Measurements from ENCODE around the gene LRRC8A. TPM values are rescaled to one million over a fixed set of nuclear protein-coding genes. Genes with fewer than 3 reads are reported as not detected.
"Not testable (repeated sequence)": the region's sequence is repeated elsewhere in the genome, so short reads cannot be mapped to it uniquely, and the experiment has no call there.

The LRRC8A gene
- total RNA-seq, 1 donor from 2014 or later = 28.4 TPM

DNA sequence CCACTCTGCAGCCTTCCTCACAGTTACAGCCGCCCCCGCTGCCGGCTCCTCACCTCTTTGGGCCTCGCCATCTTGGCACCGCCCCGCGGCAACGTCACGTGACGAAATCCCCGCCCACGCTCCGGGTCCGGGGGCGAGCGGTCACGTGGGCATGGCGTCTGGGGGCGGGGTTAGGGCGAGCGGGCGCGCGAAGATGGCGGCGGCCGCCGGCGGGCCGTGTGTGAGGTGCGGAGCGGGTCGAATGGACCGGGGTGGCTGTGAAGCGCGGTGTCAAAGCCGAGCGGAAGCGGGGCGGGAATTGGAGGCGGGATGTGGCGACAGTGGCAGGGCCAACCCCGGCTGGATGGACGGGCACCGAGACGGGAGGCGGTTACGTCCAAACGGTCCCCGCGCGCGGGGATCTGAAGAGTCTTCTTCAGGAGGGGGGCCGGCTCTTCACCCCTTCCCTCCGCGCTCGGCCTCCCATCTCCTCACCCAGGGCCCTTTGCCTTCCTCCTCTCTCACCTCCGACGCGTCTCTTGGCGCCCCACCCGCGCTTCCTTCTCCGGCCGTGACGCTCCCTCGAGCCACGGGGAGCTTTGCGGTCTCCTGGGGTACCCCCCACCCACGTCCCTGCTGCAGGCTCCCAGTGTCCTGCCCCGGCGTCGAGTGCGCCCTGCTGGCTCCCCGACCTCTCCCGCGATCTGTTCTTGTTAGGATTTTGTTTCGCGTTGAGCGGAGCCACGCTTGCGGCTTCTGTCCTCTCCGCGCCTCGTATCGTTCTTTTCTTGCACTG, 65.8 kb downstream of the LRRC8A start, which contains the start of the genes DOLK and NUP188:
Gene DOLK, minus strand, starts transcription at position 77 of the 775 bp plus-strand sequence. CDS start 300 bp downstream, outside the sequence.
Gene NUP188, plus strand, starts transcription at position 173 of the 775 bp plus-strand sequence. Its CDS starts 21 bp downstream, at position 194.
- peak within 1 kb of the TSS; percentile 92 for H3K4me3 Mint-ChIP-seq
- H3K27me3 Mint-ChIP-seq = no peaks in the 10 kb centered on the region
- H3K36me3 Mint-ChIP-seq (ENCODE audit: low read depth) = peaks cover 38% of the 10 kb centered on the region
- peak within 1 kb of the TSS; percentile 99 for H3K27ac Mint-ChIP-seq
- H3K9me3 Mint-ChIP-seq = no peaks in the 10 kb centered on the region
- intact Hi-C loops (cut with micrococcal nuclease) = loop anchor here (1.0 to 5.0 kb wide), 4 partner anchors 66 to 395 kb away; partner anchors contain the start of genes KYAT1, SET, SH3GLB2 and SPTAN1
- peak; percentile 100 for DNase-seq
- peaks cover 33% of the 10 kb centered on the region for H3K4me1 Mint-ChIP-seq

DNA sequence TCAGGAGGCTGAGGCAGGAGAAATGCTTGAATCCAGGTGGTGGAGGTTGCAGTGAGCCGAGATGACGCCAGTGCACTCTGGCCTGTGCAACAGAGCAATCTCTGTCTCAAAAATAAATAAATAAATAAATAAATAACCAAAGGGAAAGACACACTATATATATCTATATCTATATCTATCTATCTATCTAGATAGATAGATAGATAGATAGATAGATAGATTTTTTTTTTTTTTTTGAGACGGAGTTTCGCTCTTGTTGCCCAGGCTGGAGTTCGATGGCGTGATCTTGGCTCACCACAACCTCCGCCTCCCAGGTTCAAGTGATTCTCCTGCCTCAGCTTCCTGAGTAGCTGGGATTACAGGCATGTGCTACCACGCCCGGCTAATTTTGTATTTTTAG, 79.5 kb downstream of the LRRC8A start:
- H3K4me1 Mint-ChIP-seq; H3K27me3 Mint-ChIP-seq; H3K27ac Mint-ChIP-seq; H3K4me3 Mint-ChIP-seq; intact Hi-C loops (cut with micrococcal nuclease); DNase-seq; H3K9me3 Mint-ChIP-seq: not testable (repeated sequence)
- peaks cover 52% of the 10 kb centered on the region for H3K36me3 Mint-ChIP-seq (ENCODE audit: low read depth)

Other genes starting within 250 kb of the LRRC8A start
- gene DYNC2I2, start 225.3 kb upstream of the LRRC8A start, total RNA-seq = 47.4 and 47.7 TPM in 2 replicates
- gene SET, start 192.9 kb upstream of the LRRC8A start, total RNA-seq = 831 and 846 TPM in 2 replicates
- gene PKN3, start 179.6 kb upstream of the LRRC8A start, total RNA-seq = 22.9 and 24.3 TPM in 2 replicates
- 46.9 and 48.4 TPM in 2 replicates for gene ZDHHC12, start 158.0 kb upstream of the LRRC8A start, total RNA-seq
- gene ZER1, start 110.2 kb upstream of the LRRC8A start, total RNA-seq = 12.3 and 14.4 TPM in 2 replicates
- 19.2 and 19.9 TPM in 2 replicates for gene TBC1D13, start 94.9 kb upstream of the LRRC8A start, total RNA-seq
- gene ENDOG, start 63.6 kb upstream of the LRRC8A start, total RNA-seq = 22.9 and 23.3 TPM in 2 replicates
- 149 and 154 TPM in 2 replicates for gene SPOUT1, start 52.3 kb upstream of the LRRC8A start, total RNA-seq
- 11.7 and 14.4 TPM in 2 replicates for gene KYAT1, start 183 bp upstream of the LRRC8A start, total RNA-seq
- 0.45 and 0.47 TPM in 2 replicates for gene PHYHD1, start 38.8 kb downstream of the LRRC8A start, total RNA-seq
- 15.2 and 15.9 TPM in 2 replicates for gene DOLK, start 65.5 kb downstream of the LRRC8A start, total RNA-seq
- 162 and 176 TPM in 2 replicates for gene NUP188, start 65.6 kb downstream of the LRRC8A start, total RNA-seq
- gene SH3GLB2, start 146.2 kb downstream of the LRRC8A start, total RNA-seq = 69.6 and 73.9 TPM in 2 replicates
- gene MIGA2, start 154.5 kb downstream of the LRRC8A start, total RNA-seq = 43.3 and 44.3 TPM in 2 replicates
- gene DOLPP1, start 199.0 kb downstream of the LRRC8A start, total RNA-seq = 24.7 and 24.8 TPM in 2 replicates
- gene CRAT, start 228.7 kb downstream of the LRRC8A start, total RNA-seq = 8.6 and 11.4 TPM in 2 replicates
- 104 and 107 TPM in 2 replicates for gene PTPA, start 229.3 kb downstream of the LRRC8A start, total RNA-seq